SH-SY5Y (cell line): ENCODE measurements around the gene GK.

ENCODE experiments used
- GATA2 ChIP-seq: IDR thresholded peaks from 2 replicates; pipeline ENCODE4 v1.6.1; 2011; ENCODE audit warnings: mild to moderate bottlenecking, low read depth, low read length
- GATA3 ChIP-seq: IDR thresholded peaks from 2 replicates; pipeline ENCODE4 v1.6.1; 2011; ENCODE audit warnings: low read depth, mild to moderate bottlenecking, low read length, moderate library complexity

Gene GK

DNA sequence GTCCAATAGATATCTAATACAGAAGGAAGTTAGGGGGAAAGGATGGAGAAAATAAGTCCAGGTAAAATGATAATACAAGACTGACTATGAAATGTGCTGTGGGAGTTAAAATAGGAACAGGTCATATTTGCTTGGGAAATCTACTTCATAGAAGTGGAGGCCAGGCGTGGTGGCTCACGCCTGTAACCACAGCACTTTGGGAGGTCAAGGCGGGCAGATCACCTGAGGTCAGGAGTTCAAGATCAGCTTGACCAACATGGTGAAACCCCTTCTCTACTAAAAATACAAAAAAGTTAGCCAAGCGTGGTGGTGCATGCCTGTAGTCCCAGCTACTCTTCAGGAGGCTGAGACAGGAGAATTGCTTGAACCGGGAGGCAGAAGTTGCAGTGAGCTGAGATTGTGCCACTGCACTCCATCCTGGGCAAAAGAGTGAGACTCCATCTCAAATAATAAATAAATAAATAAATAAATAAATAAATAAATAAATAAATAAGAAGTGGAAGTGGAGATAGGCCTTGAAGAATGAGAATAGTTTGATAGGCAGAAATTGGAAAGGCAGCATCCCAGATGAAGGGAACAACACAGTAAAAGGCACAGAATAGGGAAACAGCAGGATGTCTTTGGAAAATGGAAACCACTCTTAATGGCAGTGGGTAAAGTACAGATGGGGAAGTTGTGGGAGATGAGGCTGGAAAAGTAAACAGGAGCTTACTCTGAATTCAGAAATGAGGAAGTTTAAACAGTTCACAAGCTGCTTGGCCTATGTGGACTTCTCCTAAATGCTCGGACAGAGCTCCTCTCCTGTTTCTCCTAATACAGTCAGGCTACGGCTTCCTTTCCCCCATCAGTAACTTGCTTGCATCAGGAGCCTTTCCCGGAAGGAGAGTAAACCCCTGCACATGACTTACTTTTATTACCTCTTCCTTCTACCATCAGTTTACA is 15.1 kb upstream of the GK start:
- TF ChIP-seq GATA3 (no peak), GATA2 (no peak)

DNA sequence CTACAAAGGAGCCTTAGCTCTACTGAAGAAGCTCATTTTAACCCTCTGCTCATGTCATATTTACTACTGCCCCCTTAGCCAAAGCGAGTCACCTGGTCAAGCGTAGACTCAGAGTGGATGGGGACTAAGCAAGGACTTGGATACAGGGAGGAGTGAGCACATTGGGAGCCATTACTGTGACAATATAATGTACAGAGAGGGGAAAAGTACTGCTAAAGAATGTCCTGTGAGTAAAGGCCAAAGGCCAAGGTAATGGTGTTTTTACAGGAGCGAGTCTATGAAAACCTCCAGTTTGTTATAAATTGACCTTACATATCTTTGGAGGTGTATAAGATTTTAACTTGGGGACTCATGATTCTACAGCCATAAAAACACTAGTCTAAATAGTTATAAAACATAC is 10.6 kb upstream of the GK start:
- TF ChIP-seq GATA3 (no peak), GATA2 (no peak)

DNA sequence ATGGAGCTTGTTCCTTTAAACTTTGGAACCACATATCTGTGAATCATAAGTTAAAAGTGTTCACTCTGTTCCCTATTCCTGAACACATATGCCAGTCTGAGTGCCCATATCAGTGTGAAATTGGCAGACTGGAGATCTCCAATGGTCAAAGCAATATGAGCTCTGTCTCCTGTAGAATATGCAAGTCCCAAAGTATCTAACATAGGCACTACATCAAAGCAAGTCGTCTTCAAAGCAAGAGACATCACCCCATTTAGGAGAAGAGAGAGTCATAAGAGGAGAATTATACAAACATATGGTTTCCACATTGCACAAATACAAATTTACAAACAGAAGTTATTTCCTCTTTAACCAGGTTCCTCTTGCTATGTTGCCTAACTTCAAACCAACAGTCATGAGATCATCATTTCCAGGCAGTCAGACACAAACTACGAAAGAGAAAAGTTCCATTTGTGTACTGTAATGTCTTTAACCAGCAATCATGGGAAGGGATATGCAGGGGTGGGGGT is 9.9 kb upstream of the GK start:
- no peak for TF ChIP-seq GATA3
- TF ChIP-seq GATA2, result no peak

DNA sequence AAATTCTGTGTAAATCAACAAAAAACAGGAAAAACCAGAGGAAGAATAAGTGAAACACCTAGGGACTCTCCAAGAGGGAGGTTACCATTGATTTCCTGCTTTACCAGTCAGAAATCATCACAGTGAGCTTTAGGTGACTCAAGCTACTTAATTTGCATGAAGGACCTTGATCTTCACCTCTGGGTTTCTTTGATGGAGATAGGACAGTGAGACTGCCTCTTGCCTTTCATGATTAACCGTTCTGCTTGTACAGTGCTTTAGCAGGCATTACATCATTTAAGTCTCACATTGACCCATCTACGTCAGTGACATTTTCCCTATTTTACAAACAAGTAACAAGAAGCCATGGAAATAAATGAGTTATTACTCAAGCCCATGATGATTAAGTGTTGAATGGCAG is 3.4 kb upstream of the GK start:
- TF ChIP-seq GATA3 (no peak), GATA2 (no peak)

GRCh38 chrX:30652527-30653414 is 452 bp upstream of the GK start:
- TF ChIP-seq GATA2 (no peak), GATA3 (no peak)

GRCh38 chrX:30654989-30655607 is 1.9 kb downstream of the GK start:
- TF ChIP-seq GATA3 (no peak), GATA2 (no peak)

DNA sequence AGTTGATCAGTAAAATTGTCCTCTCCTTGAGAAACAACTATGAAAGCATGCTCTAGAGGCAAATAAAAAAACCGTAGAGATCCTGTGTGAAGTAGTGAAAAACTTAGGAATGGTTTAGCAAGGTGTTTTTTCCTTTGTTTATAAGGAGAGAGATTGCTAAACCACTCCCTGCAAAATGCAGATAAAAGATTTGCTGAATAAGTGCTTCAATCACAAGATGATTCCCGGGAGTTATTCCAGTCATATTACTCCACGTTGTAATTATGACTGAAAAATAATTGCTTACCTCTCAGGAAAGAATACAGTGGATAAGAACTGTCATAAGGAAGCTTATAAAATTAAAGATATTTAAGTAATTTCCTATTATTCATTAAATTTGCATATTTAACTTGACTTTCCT is 2.8 kb downstream of the GK start:
- TF ChIP-seq GATA3 (no peak), GATA2 (no peak)

DNA sequence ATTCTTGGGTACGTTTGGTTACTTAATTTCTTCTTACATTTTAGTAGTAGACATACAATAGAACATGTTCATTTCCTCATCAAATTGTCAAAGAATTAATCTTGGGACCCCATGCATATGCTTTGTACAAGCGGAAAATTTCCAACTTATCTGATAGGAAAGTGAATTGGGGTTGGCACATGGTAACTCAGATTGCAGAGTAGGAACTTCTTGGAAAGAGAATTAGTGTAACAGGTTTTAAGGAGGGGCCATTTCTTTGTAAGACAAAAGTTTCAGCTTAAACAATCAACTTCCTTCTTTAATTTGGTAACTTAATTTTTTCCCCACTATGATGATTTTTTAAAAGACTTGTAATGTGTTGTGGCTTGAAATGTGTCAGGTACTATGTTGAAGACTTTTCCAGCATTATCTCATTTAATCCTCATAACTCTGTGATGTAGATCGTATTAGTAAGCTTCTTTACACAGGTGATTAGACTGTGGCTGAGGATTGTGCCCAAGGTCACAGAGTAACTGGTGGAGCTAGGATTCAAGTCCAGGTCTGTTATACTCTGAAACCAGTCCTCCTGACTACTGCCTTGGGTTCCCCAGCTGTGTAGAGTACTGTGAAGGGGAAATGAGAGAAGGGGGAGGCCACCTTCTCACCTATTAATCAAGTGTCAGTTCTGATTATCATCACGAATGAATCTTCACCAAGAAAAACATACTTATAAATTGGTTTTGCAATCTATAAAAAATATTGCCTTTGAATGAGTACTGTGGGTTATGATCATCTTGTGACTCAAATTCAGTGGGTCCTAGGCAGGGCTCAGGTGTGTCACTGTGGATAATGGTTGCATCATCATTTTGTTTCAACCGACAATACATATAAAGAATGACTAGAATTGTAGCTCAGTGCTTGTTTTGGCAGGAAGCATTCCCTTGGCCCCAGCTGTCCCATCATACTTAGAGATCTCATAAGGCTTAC is 4.3 kb downstream of the GK start:
- TF ChIP-seq GATA3 (no peak), GATA2 (no peak)

GRCh38 chrX:30659421-30659820 is 6.2 kb downstream of the GK start:
- TF ChIP-seq GATA2 (no peak), GATA3 (no peak)

DNA sequence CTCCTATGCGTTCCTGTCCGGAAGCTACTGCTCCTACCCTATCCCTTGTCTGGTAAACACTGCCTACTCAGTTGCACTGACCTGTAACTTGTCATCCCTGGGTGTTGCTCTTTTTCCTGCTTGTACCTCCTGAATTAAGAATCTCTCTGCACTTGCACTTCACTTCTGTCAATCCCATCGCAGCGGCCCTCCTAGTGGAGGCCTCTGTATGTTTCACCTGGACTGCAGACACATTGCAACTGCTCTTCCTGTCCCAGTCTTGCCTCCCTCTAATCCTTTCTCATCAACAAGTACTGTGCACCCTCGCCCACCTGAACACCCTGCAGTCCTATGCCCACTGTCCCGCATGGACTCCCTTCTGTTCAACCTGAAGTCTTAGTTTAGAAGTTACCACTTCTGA is 8.0 kb downstream of the GK start:
- TF ChIP-seq GATA2 (no peak), GATA3 (no peak)

DNA sequence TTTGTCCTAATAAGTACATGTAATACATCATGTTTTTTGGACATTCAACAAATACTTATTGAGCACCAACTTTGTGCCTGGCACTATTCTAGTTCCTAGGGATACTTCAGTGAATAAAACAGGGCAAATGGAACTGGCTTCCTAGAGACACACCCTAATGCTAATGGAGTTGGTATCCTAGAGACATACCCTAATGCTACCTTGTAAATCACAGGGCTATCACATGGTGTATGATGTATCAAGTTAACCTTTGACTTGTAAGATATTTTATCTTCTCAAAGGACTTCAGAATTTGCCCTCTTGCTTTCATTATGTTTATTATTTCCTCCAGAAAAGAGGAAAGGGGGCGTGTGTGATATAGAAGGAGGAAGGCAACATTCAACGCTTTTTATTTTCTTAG is 10.1 kb downstream of the GK start:
- TF ChIP-seq GATA3 (no peak), GATA2 (no peak)

GRCh38 chrX:30665471-30665870 is 12.2 kb downstream of the GK start:
- TF ChIP-seq GATA2 (no peak), GATA3 (no peak)

- TF ChIP-seq GATA2 (no peak), GATA3 (no peak)
Observed at GRCh38 chrX:30666094-30666493, 12.9 kb downstream of the GK start.
